GM12878 (cell line): ENCODE measurements around the gene TARBP2. TPM values are rescaled to one million over a fixed set of nuclear protein-coding genes. Genes with fewer than 3 reads are reported as not detected.

ENCODE experiments used
- ATAC-seq: fragments of 200-7000 bp; cut with Tn5 transposase; 3 replicates; pipeline ENCODE4 v1.9.1; 2020; ENCODE audit warnings: mild to moderate bottlenecking, moderate library complexity
- BruUV-seq: library from RNA; stranded (reverse); fragments of 400-500 nt; replicated peaks from 2 replicates; lab custom pipeline; 2021; lab: Mats Ljungman, UMichigan
- CTCF ChIA-PET: fragments of 300-600 bp; sonication (Branson Sonifier 250); formaldehyde crosslinking; extraction: SDS; loops from one replicate; lab custom pipeline; 2021; ENCODE audit warnings: inconsistent platforms; lab: Yijun Ruan, JAX
- POLR2A ChIA-PET: fragments of 350-600 bp; formaldehyde crosslinking; extraction: SDS; loops from one replicate; lab custom pipeline; 2021; ENCODE audit warnings: inconsistent platforms; lab: Charles Lee
- RAD21 ChIA-PET: fragments of 300-600 bp; sonication (Branson Sonifier 250); formaldehyde crosslinking; loops from one replicate; lab custom pipeline; 2023; ENCODE audit warnings: antibody characterized with exemption; ENCODE audit not compliant: unreplicated experiment; lab: Charles Lee
- SMC1A ChIA-PET: fragments of 300-600 bp; sonication (Branson Sonifier 250); formaldehyde crosslinking; loops from one replicate; lab custom pipeline; 2023; ENCODE audit not compliant: unreplicated experiment, uncharacterized antibody; lab: Charles Lee
- DNase-seq: peaks from one replicate; pipeline ENCODE4 v3.0.0-alpha.2; 2011; ENCODE audit warnings: low read depth, low spot score
- FAIRE-seq: peaks from 3 replicates; lab custom pipeline; 2011; peaks lifted over from hg19 to GRCh38; lab: Jason Lieb, UNC
- H2AFZ ChIP-seq: 2 replicates; pipeline ENCODE4 v1.6.0; 2011; ENCODE audit warnings: low read depth, low read length, control low read depth; ENCODE audit not compliant: control insufficient read depth
- H3K27ac ChIP-seq: 2 replicates; pipeline ENCODE4 v1.5.1; 2011; ENCODE audit warnings: control low read depth; ENCODE audit not compliant: control insufficient read depth, insufficient read depth
- H3K27me3 ChIP-seq, 2 experiments: replicated peaks in 1 of 2; 2 replicates each; pipeline versions ENCODE4 v1.6.0 to v1.6.1; 2011; ENCODE audit warnings: low read length in 1 of 2; ENCODE audit not compliant: control insufficient read depth in 2 of 2, insufficient read depth in 2 of 2
- H3K36me3 ChIP-seq, 2 experiments: 2 replicates each; pipeline ENCODE4 v1.5.1; 2011; ENCODE audit warnings: low read length in 1 of 2; ENCODE audit not compliant: control insufficient read depth in 2 of 2, insufficient read depth in 2 of 2
- H3K4me1 ChIP-seq: 2 replicates; pipeline ENCODE4 v1.6.1; 2011; ENCODE audit warnings: mild to moderate bottlenecking, low read length, moderate library complexity, mixed read lengths; ENCODE audit not compliant: control insufficient read depth, insufficient read depth
- H3K4me2 ChIP-seq: 2 replicates; pipeline ENCODE4 v1.6.0; 2011; ENCODE audit warnings: control low read depth; ENCODE audit not compliant: control insufficient read depth, insufficient read depth
- H3K4me3 ChIP-seq: fragments of 200-600 bp; sonication (generic); 2 replicates; pipeline ENCODE4 v1.5.1; 2016
- H3K79me2 ChIP-seq: 2 replicates; pipeline ENCODE4 v1.6.0; 2011; ENCODE audit warnings: low read length; ENCODE audit not compliant: control insufficient read depth, insufficient read depth
- H3K9ac ChIP-seq: 2 replicates; pipeline ENCODE4 v1.8.0; 2011; ENCODE audit warnings: low read length, control low read depth, mixed read lengths; ENCODE audit not compliant: control insufficient read depth, insufficient read depth
- H3K9me3 ChIP-seq: replicated peaks from 3 replicates; pipeline ENCODE4 v1.5.1; 2011; ENCODE audit warnings: mild to moderate bottlenecking, low read length; ENCODE audit not compliant: control insufficient read depth, insufficient read depth
- H4K20me1 ChIP-seq: 2 replicates; pipeline ENCODE4 v1.6.0; 2011; ENCODE audit not compliant: control insufficient read depth, insufficient read depth
- BACH1 ChIP-seq: fragments of 450-650 bp; IDR thresholded peaks from 2 replicates; pipeline ENCODE4 v1.6.1; 2017; ENCODE audit warnings: mild to moderate bottlenecking, borderline replicate concordance
- BHLHE40 ChIP-seq, 2 experiments: fragments of 450-650 bp in 1 of 2; IDR thresholded peaks; 2 replicates each; pipeline ENCODE4 v1.6.1; 2011 to 2017; ENCODE audit warnings: low read depth in 2 of 2, borderline replicate concordance in 1 of 2, improper control_type of control experiment in 1 of 2, low read length in 1 of 2, mild to moderate bottlenecking in 1 of 2
- CBX3 ChIP-seq: fragments of 200-600 bp; sonication (generic); IDR thresholded peaks from 2 replicates; pipeline ENCODE4 v1.6.1; 2016; ENCODE audit warnings: low read depth, borderline replicate concordance
- CEBPB ChIP-seq, 2 experiments: fragments of 150-350 bp in 1 of 2; IDR thresholded peaks; 2 replicates each; pipeline ENCODE4 v1.6.1; 2012 to 2014; ENCODE audit warnings: low read depth in 2 of 2, low read length in 2 of 2, borderline replicate concordance in 1 of 2, inconsistent platforms in 1 of 2
- HDAC6 ChIP-seq: fragments of 200-600 bp; sonication (generic); IDR thresholded peaks from one replicate; pipeline ENCODE4 v1.8.0; 2017; ENCODE audit warnings: antibody characterized with exemption; ENCODE audit not compliant: unreplicated experiment
- KAT2A ChIP-seq: conservative IDR thresholded peaks from 2 replicates; pipeline ENCODE4 v1.6.1; 2011; ENCODE audit warnings: low read depth, low read length; ENCODE audit not compliant: control insufficient read depth
- LARP7 ChIP-seq: fragments of 450-650 bp; IDR thresholded peaks from 2 replicates; pipeline ENCODE4 v1.6.1; 2017; ENCODE audit warnings: mild to moderate bottlenecking
- NFIC ChIP-seq: IDR thresholded peaks from 2 replicates; pipeline ENCODE4 v1.6.1; 2012; ENCODE audit warnings: low read depth, mild to moderate bottlenecking, inconsistent platforms, low read length, moderate library complexity
- RAD21 ChIP-seq: IDR thresholded peaks from 2 replicates; pipeline ENCODE4 v1.6.1; 2011; ENCODE audit warnings: mild to moderate bottlenecking, low read depth, low read length, moderate library complexity; ENCODE audit not compliant: insufficient read depth
- RELB ChIP-seq: fragments of 450-650 bp; IDR thresholded peaks from 2 replicates; pipeline ENCODE4 v1.6.1; 2017; ENCODE audit warnings: low read depth, mild to moderate bottlenecking, moderate library complexity
- SREBF1 ChIP-seq: IDR thresholded peaks from 2 replicates; pipeline ENCODE4 v1.6.1; 2012; ENCODE audit warnings: mild to moderate bottlenecking, low read length
- SRF ChIP-seq, 2 experiments: IDR thresholded peaks; 2 replicates each; pipeline ENCODE4 v1.6.1; 2011; ENCODE audit warnings: low read depth in 2 of 2, low read length in 2 of 2, mild to moderate bottlenecking in 1 of 2, moderate library complexity in 1 of 2
- TBL1XR1 ChIP-seq: IDR thresholded peaks from 2 replicates; pipeline ENCODE4 v1.6.1; 2012; ENCODE audit warnings: low read depth, low read length, improper control_type of control experiment
- ZNF274 ChIP-seq: IDR thresholded peaks from one replicate; pipeline ENCODE4 v1.8.0; 2011; ENCODE audit not compliant: insufficient read length, insufficient read depth
- WGBS: methylation state at CpG from one replicate; pipeline ENCODE4 v1.1.6; 2016; ENCODE audit warnings: low lambda C conversion rate; ENCODE audit not compliant: insufficient replicate concordance, insufficient coverage; ENCODE audit errors: missing lambda C conversion rate; 5-methylcytosine and 5-hydroxymethylcytosine counted together
- in situ Hi-C: fragments of 300-500 bp; cut with MboI; formaldehyde crosslinking; loops from 9 replicates; pipeline ENCODE4 v1.14.3; 2018; ENCODE audit warnings: mixed read lengths
- intact Hi-C: fragments of 100-400 bp; cut with micrococcal nuclease; formaldehyde crosslinking; loops from one replicate; pipeline ENCODE4 v1.14.2; 2022; ENCODE audit not compliant: unreplicated experiment
- polyA plus RNA-seq, 11 experiments: library from polyadenylated mRNA; depleted of rRNA in 4 of 11; unstranded in 6 of 11; stranded (reverse) in 5 of 11; fragments of >200 nt; fragmentation: Nextera tagmentation in 4 of 11; fragmentation: Illumina TruSeq in 1 of 11; extraction: Ambion mirVana in 4 of 11; extraction: Trizol in 1 of 11; gene quantifications; 1 replicate in 1 of 11; 2 replicates in 10 of 11; pipeline versions ENCODE4 v1.2.1 to v1.2.3, GENCODE V29; 2011 to 2016; ENCODE audit warnings: inconsistent platforms in 2 of 11, missing spikeins in 2 of 11, low read depth in 1 of 11
- total RNA-seq, 4 experiments: library from RNA; depleted of rRNA in 3 of 4; stranded (reverse); fragments of >200 nt in 3 of 4; fragmentation: Illumina TruSeq in 1 of 4; extraction: Trizol in 1 of 4; gene quantifications; 2 replicates each; pipeline versions ENCODE4 v1.2.1 to v1.2.3, GENCODE V29; 2013 to 2021
- TF ChIP-seq, protein P1 (sequence below): IDR thresholded peaks from 2 replicates; pipeline ENCODE4 v1.6.1; 2012; ENCODE audit warnings: low read depth, low read length, improper control_type of control experiment

Gene TARBP2
- total and polyA plus RNA-seq, 10 of the 15 experiments (the other 5 are each of a cell fraction or from before 2014, with no cell fraction given), result 5.5 to 60.1 (median 36.8) TPM

DNA sequence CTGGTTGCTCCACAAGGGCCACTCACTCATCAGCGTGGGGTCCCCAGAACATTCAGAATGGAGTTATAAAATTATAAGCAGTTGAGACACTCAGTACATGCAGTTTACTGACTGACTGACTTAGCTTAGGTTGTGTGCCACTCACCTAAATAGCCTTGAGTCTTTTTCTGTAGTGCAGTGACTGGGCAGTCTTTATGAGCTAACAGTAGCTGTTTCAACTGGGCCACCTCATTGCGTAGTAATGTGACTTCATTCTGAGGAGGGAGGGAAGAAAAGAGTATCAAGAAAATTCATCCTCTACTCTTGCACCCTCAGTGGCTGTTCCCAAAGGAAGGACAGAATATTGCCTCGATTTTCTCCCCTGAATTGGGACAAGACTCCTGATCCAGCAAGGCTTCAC is 22.0 kb downstream of the TARBP2 start:
- no peak for FAIRE-seq
- Histone ChIP-seq H3K4me1 (no peaks in the 10 kb centered on the region), H3K79me2 (no peaks in the 10 kb centered on the region), H3K27ac (no peak overlapping the region), H2AFZ (no peak overlapping the region), H4K20me1 (no peaks in the 10 kb centered on the region), H3K9ac (no peak overlapping the region)
- BruUV-seq, result no TSS peak
- ChIA-PET CTCF (interaction anchor here (0.6 to 1.1 kb wide), 3 partner anchors 14 to 1383 kb away, joined by 3 to 4 read pairs (median 3); no protein-coding TSS in a partner anchor), SMC1A (interaction anchor here (0.6 to 0.8 kb wide), 2 partner anchors 11 to 111 kb away, joined by 3 read pairs; no protein-coding TSS in a partner anchor), POLR2A (no interaction called here), RAD21 (no interaction called here)
- in situ Hi-C loops, result no loop called here
- no peak for TF ChIP-seq SRF (IDR thresholded peaks at IDR 0.05; ENCODE audit: low read depth in 2 of 2, low read length in 2 of 2)
- TF ChIP-seq ZNF274, result no peak
- no peak for TF ChIP-seq CBX3
- TF ChIP-seq KAT2A, result no peak
- TF ChIP-seq LARP7, result no peak
- no peak for TF ChIP-seq HDAC6
- TF ChIP-seq RELB, result no peak
- no peak for TF ChIP-seq BACH1
- no peak for TF ChIP-seq BHLHE40 (IDR thresholded peaks at IDR 0.05; ENCODE audit: borderline replicate concordance in 1 of 2, low read depth in 2 of 2, low read length in 1 of 2)
- TF ChIP-seq RAD21, result no peak
- no peak for TF ChIP-seq NFIC
- no peak for TF ChIP-seq TBL1XR1
- no peak for TF ChIP-seq CEBPB (IDR thresholded peaks at IDR 0.05; ENCODE audit: borderline replicate concordance in 1 of 2, low read depth in 2 of 2, low read length in 2 of 2)
- TF ChIP-seq SREBF1, result no peak
- TF ChIP-seq, protein P1, sequence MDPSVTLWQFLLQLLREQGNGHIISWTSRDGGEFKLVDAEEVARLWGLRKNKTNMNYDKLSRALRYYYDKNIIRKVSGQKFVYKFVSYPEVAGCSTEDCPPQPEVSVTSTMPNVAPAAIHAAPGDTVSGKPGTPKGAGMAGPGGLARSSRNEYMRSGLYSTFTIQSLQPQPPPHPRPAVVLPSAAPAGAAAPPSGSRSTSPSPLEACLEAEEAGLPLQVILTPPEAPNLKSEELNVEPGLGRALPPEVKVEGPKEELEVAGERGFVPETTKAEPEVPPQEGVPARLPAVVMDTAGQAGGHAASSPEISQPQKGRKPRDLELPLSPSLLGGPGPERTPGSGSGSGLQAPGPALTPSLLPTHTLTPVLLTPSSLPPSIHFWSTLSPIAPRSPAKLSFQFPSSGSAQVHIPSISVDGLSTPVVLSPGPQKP, result no peak
- TF ChIP-seq, all 136 proteins: peak for 0
- no peak overlapping the region for H3K4me2 ChIP-seq
- no peak for ATAC-seq
- no peaks in the 10 kb centered on the region for H3K9me3 ChIP-seq
- WGBS, result 90% methylated on average over 3 of the region's 3 CpGs
- intact Hi-C loops, result no loop called here
- no peaks in the 10 kb centered on the region for H3K27me3 ChIP-seq
- no peak for DNase-seq
- H3K4me3 ChIP-seq, result no peak overlapping the region
- peaks cover 5 to 13% of the 10 kb centered on the region in 2 experiments; a peak in 3 of 4 replicates for H3K36me3 ChIP-seq
